HTR-8/SVneo (cell line): ENCODE data around the gene SAPCD1.
"Not testable (repeated sequence)": the region's sequence is repeated elsewhere in the genome, so short reads cannot be mapped to it uniquely, and the experiment has no call there.

ENCODE experiments used
- DNase-seq: peaks from one replicate; pipeline ENCODE4 v3.0.0; 2011; ENCODE audit warnings: low spot score, mixed read lengths; ENCODE audit not compliant: insufficient read length
- FAIRE-seq: peaks from 2 replicates; lab custom pipeline; 2011; peaks lifted over from hg19 to GRCh38; lab: Jason Lieb, UNC

The SAPCD1 gene

GRCh38 chr6:31775633-31776484, 13.4 kb downstream of the SAPCD1 start:
- no peak for DNase-seq
- no peak for FAIRE-seq

GRCh38 chr6:31776485-31776988, 14.1 kb downstream of the SAPCD1 start:
- FAIRE-seq (no peak), DNase-seq (no peak)

- peak; percentile 85 for DNase-seq
- FAIRE-seq: peak; percentile 94
Observed at GRCh38 chr6:31776989-31777666, 14.7 kb downstream of the SAPCD1 start, which contains the start of gene VWA7. VWA7 (minus strand) TSS chr6:31777328; CDS start chr6:31776779, 549 bp downstream.

GRCh38 chr6:31777667-31778050, 15.2 kb downstream of the SAPCD1 start:
- DNase-seq (no peak), FAIRE-seq (no peak)

GRCh38 chr6:31778193-31778592, 15.7 kb downstream of the SAPCD1 start:
- DNase-seq (no peak), FAIRE-seq (no peak)

- FAIRE-seq (no peak), DNase-seq (no peak)
Observed at GRCh38 chr6:31778999-31779885, 16.8 kb downstream of the SAPCD1 start.

GRCh38 chr6:31779908-31780307, 17.5 kb downstream of the SAPCD1 start:
- FAIRE-seq (no peak), DNase-seq (no peak)

GRCh38 chr6:31780507-31781243, 18.2 kb downstream of the SAPCD1 start:
- no peak for FAIRE-seq
- no peak for DNase-seq

- FAIRE-seq: no peak
Observed at GRCh38 chr6:31781244-31782125, 19.0 kb downstream of the SAPCD1 start.

GRCh38 chr6:31782126-31782855, 19.8 kb downstream of the SAPCD1 start:
- DNase-seq: no peak
- no peak for FAIRE-seq

More at GRCh38 chr6:31781244-31782125, 19.0 kb downstream of the SAPCD1 start:
- DNase-seq: no peak

- DNase-seq: no peak
- no peak for FAIRE-seq
Observed at GRCh38 chr6:31784098-31784925, 21.9 kb downstream of the SAPCD1 start.

GRCh38 chr6:31785475-31785874, 23.0 kb downstream of the SAPCD1 start:
- no peak for FAIRE-seq
- no peak for DNase-seq

GRCh38 chr6:31791324-31792089, 29.1 kb downstream of the SAPCD1 start:
- FAIRE-seq: no peak
- DNase-seq: peak; percentile 71

- no peak for FAIRE-seq
- DNase-seq: no peak
Observed at GRCh38 chr6:31792090-31792374, 29.6 kb downstream of the SAPCD1 start.

- FAIRE-seq (no peak), DNase-seq (no peak)
Observed at GRCh38 chr6:31792761-31793171, 30.3 kb downstream of the SAPCD1 start.

- FAIRE-seq, DNase-seq: not testable (repeated sequence)
Observed at GRCh38 chr6:31793927-31794245, 31.4 kb downstream of the SAPCD1 start.
